Urinary bladder (tissue), 4 donors: ENCODE results near the gene ENOX1. TPM values are rescaled to one million over a fixed set of nuclear protein-coding genes. Genes with fewer than 3 reads are reported as not detected.

ENCODE experiments used
- DNase-seq: peaks from one replicate; pipeline ENCODE4 v3.0.0-alpha.2; 2015; ENCODE audit errors: extremely low spot score
- H3K27ac ChIP-seq: one replicate; pipeline ENCODE4 v1.5.1; 2013; ENCODE audit warnings: low read depth, mild to moderate bottlenecking, moderate library complexity
- H3K36me3 ChIP-seq: one replicate; pipeline ENCODE4 v1.6.1; 2013; ENCODE audit warnings: mild to moderate bottlenecking, moderate library complexity; ENCODE audit not compliant: insufficient read depth
- H3K4me1 ChIP-seq: one replicate; pipeline ENCODE4 v1.6.1; 2013; ENCODE audit warnings: mild to moderate bottlenecking, moderate library complexity; ENCODE audit not compliant: insufficient read depth
- H3K4me3 ChIP-seq: one replicate; pipeline ENCODE4 v1.5.1; 2013; ENCODE audit warnings: low read depth, low read length
- WGBS: extraction: QIAGEN DNeasy Blood & Tissue Kit; methylation state at CpG from one replicate; pipeline ENCODE4 v1.1.7; 2013; 5-methylcytosine and 5-hydroxymethylcytosine counted together
- polyA plus RNA-seq: library from polyadenylated mRNA; stranded (reverse); fragments of 200-250 nt; gene quantifications from one replicate; pipeline ENCODE4 v1.2.3, GENCODE V29; 2013
- total RNA-seq: library from RNA; depleted of rRNA; stranded (reverse); fragments of >200 nt; gene quantifications from one replicate; pipeline ENCODE4 v1.2.3, GENCODE V29; 2014
- donor health status: healthy with polysubstance abuse.
- donor health status: healthy.

The ENOX1 gene
- total and polyA plus RNA-seq, 2 donors = 4.3 to 17.6 TPM

- no peak for DNase-seq
- H3K27ac ChIP-seq = no peak overlapping the region
- no peak overlapping the region for H3K4me3 ChIP-seq
- H3K36me3 ChIP-seq = no peaks in the 10 kb centered on the region
- H3K4me1 ChIP-seq = no peaks in the 10 kb centered on the region
- 81% methylated on average over 3 of the region's 3 CpGs for WGBS
These were observed 35.1 kb downstream of the ENOX1 start for GRCh38 chr13:43751624-43752023.

- Histone ChIP-seq H3K4me3 (no peak overlapping the region), H3K27ac (no peak overlapping the region), H3K36me3 (no peaks in the 10 kb centered on the region), H3K4me1 (no peaks in the 10 kb centered on the region)
- no peak for DNase-seq
- WGBS = 78% methylated on average over 1 of the region's 1 CpG
These were observed 37.3 kb downstream of the ENOX1 start for GRCh38 chr13:43749503-43749902.

- Histone ChIP-seq H3K4me3 (no peak overlapping the region), H3K4me1 (no peaks in the 10 kb centered on the region), H3K36me3 (no peaks in the 10 kb centered on the region), H3K27ac (no peak overlapping the region)
- 73% methylated on average over 5 of the region's 5 CpGs for WGBS
- DNase-seq = no peak
These were observed 42.3 kb downstream of the ENOX1 start for GRCh38 chr13:43744261-43745031.

GRCh38 chr13:43742911-43743310 is 43.9 kb downstream of the ENOX1 start:
- H3K4me3 ChIP-seq = no peak overlapping the region
- H3K36me3 ChIP-seq = no peaks in the 10 kb centered on the region
- DNase-seq = no peak
- no peak overlapping the region for H3K27ac ChIP-seq
- H3K4me1 ChIP-seq = no peaks in the 10 kb centered on the region

GRCh38 chr13:43737392-43737923 is 49.3 kb downstream of the ENOX1 start:
- Histone ChIP-seq H3K27ac (no peak overlapping the region), H3K4me1 (no peaks in the 10 kb centered on the region), H3K4me3 (no peak overlapping the region), H3K36me3 (no peaks in the 10 kb centered on the region)
- 94% methylated on average over 3 of the region's 3 CpGs for WGBS
- DNase-seq = no peak

GRCh38 chr13:43732726-43733125 is 54.0 kb downstream of the ENOX1 start:
- DNase-seq = no peak
- WGBS = 97% methylated on average over 3 of the region's 3 CpGs
- no peaks in the 10 kb centered on the region for H3K4me1 ChIP-seq
- no peak overlapping the region for H3K4me3 ChIP-seq
- peaks cover 2% of the 10 kb centered on the region for H3K36me3 ChIP-seq
- no peak overlapping the region for H3K27ac ChIP-seq

- H3K4me1 ChIP-seq = no peaks in the 10 kb centered on the region
- H3K36me3 ChIP-seq = peaks cover 2% of the 10 kb centered on the region
- DNase-seq = no peak
- no peak overlapping the region for H3K27ac ChIP-seq
- H3K4me3 ChIP-seq = no peak overlapping the region
These were observed 55.5 kb downstream of the ENOX1 start for GRCh38 chr13:43731296-43731695.

- Histone ChIP-seq H3K4me1 (no peaks in the 10 kb centered on the region), H3K4me3 (no peak overlapping the region), H3K36me3 (peaks cover 2% of the 10 kb centered on the region), H3K27ac (no peak overlapping the region)
- DNase-seq = no peak
- WGBS = 71% methylated on average over 3 of the region's 3 CpGs
These were observed 56.1 kb downstream of the ENOX1 start for GRCh38 chr13:43730642-43731041.

GRCh38 chr13:43728421-43728820 is 58.4 kb downstream of the ENOX1 start:
- Histone ChIP-seq H3K27ac (no peak overlapping the region), H3K36me3 (peaks cover 2% of the 10 kb centered on the region), H3K4me1 (no peaks in the 10 kb centered on the region), H3K4me3 (no peak overlapping the region)
- DNase-seq = no peak
- 55% methylated on average over 1 of the region's 1 CpG for WGBS

- H3K4me1 ChIP-seq = no peaks in the 10 kb centered on the region
- DNase-seq = no peak
- H3K36me3 ChIP-seq = peaks cover 2% of the 10 kb centered on the region
- no peak overlapping the region for H3K4me3 ChIP-seq
- H3K27ac ChIP-seq = no peak overlapping the region
- WGBS = 61% methylated on average over 1 of the region's 1 CpG
These were observed 58.9 kb downstream of the ENOX1 start for GRCh38 chr13:43727856-43728255.

- WGBS = 84% methylated on average over 6 of the region's 6 CpGs
- no peak for DNase-seq
- Histone ChIP-seq H3K27ac (no peak overlapping the region), H3K4me3 (no peak overlapping the region), H3K36me3 (peaks cover 2% of the 10 kb centered on the region), H3K4me1 (no peaks in the 10 kb centered on the region)
These were observed 61.3 kb downstream of the ENOX1 start for GRCh38 chr13:43725460-43725859.

GRCh38 chr13:43720780-43721397 is 65.9 kb downstream of the ENOX1 start:
- 47% methylated on average over 2 of the region's 2 CpGs for WGBS
- DNase-seq = no peak
- no peak overlapping the region for H3K4me3 ChIP-seq
- no peaks in the 10 kb centered on the region for H3K36me3 ChIP-seq
- H3K4me1 ChIP-seq = no peaks in the 10 kb centered on the region
- no peak overlapping the region for H3K27ac ChIP-seq

GRCh38 chr13:43698758-43699157 is 88.0 kb downstream of the ENOX1 start:
- DNase-seq = no peak
- no peak overlapping the region for H3K27ac ChIP-seq
- WGBS = 24% methylated on average over 2 of the region's 2 CpGs

GRCh38 chr13:43698009-43698408 is 88.8 kb downstream of the ENOX1 start:
- DNase-seq = no peak
- Histone ChIP-seq H3K36me3 (no peaks in the 10 kb centered on the region), H3K4me3 (no peak overlapping the region), H3K27ac (no peak overlapping the region), H3K4me1 (no peaks in the 10 kb centered on the region)
- 84% methylated on average over 2 of the region's 2 CpGs for WGBS

More at GRCh38 chr13:43698758-43699157, 88.0 kb downstream of the ENOX1 start:
- H3K36me3 ChIP-seq = no peaks in the 10 kb centered on the region
- no peaks in the 10 kb centered on the region for H3K4me1 ChIP-seq
- H3K4me3 ChIP-seq = no peak overlapping the region
